Panc1 (cell line): ENCODE results near the gene DZIP1.

ENCODE experiments used
- CTCF ChIP-seq: fragments of 450-650 bp; IDR thresholded peaks from 2 replicates; pipeline ENCODE4 v1.5.1; 2017; ENCODE audit warnings: mild to moderate bottlenecking
- POLR2AphosphoS5 ChIP-seq: IDR thresholded peaks from 2 replicates; pipeline ENCODE4 v1.6.1; 2012; ENCODE audit warnings: mild to moderate bottlenecking, low read depth, low read length, moderate library complexity

- TF ChIP-seq CTCF, result no peak
- no peak for TF ChIP-seq POLR2AphosphoS5
Observed at GRCh38 chr13:95560387-95560786, 84.1 kb downstream of the DZIP1 start.
